Measurements from ENCODE around the gene MIER2.

- TF ChIP-seq E2F8 (IDR thresholded peaks at IDR 0.05; ENCODE audit: low read depth, partially characterized antibody) (no peak), ZZZ3 (IDR thresholded peaks at IDR 0.05; ENCODE audit: control insufficient read depth, insufficient read length, low read depth) (no peak)
These were observed 38.3 kb downstream of the MIER2 start for GRCh38 chr19:306151-306900.

Data from GM12878 (cell line).